Endothelial cell of umbilical vein (primary cell): Measurements from ENCODE around the gene ANO4. TPM values are rescaled to one million over a fixed set of nuclear protein-coding genes. Genes with fewer than 3 reads are reported as not detected.

Experiments used
- BruUV-seq: library from RNA; stranded (reverse); fragments of 400-500 nt; replicated peaks from 2 replicates; lab custom pipeline; 2021; lab: Mats Ljungman, UMichigan
- CTCF ChIA-PET: fragments of 300-600, 350-600 bp; sonication (Branson Sonifier 250); formaldehyde crosslinking; loops from one replicate; lab custom pipeline; 2021; ENCODE audit warnings: antibody characterized with exemption, inconsistent platforms; lab: Charles Lee
- POLR2A ChIA-PET: fragments of 300-600, 350-600 bp; sonication (Branson Sonifier 250); formaldehyde crosslinking; loops from one replicate; lab custom pipeline; 2021; ENCODE audit warnings: antibody characterized with exemption, inconsistent platforms; lab: Charles Lee
- DNase-seq: peaks from one replicate; pipeline ENCODE4 v3.0.0-alpha.2; 2011; ENCODE audit warnings: low read depth, low spot score
- FAIRE-seq: peaks from 2 replicates; lab custom pipeline; 2011; peaks lifted over from hg19 to GRCh38; lab: Jason Lieb, UNC
- H2AFZ ChIP-seq: 2 replicates; pipeline ENCODE4 v1.6.0; 2012; ENCODE audit warnings: low read depth, low read length, control low read depth, inconsistent platforms
- H3K27ac ChIP-seq: 2 replicates; pipeline ENCODE4 v1.5.1; 2011; ENCODE audit warnings: low read depth, mild to moderate bottlenecking, control low read depth, low read length, moderate library complexity; ENCODE audit not compliant: insufficient read depth
- H3K27me3 ChIP-seq, 2 experiments: 2 replicates each; pipeline versions ENCODE4 v1.6.0 to v1.6.1; 2011; ENCODE audit warnings: low read length in 2 of 2, mixed read lengths in 1 of 2; ENCODE audit not compliant: control insufficient read depth in 2 of 2, insufficient read depth in 2 of 2
- H3K36me3 ChIP-seq, 2 experiments: 2 replicates in 1 of 2; 3 replicates in 1 of 2; pipeline ENCODE4 v1.5.1; 2011; ENCODE audit warnings: low read length in 2 of 2, mild to moderate bottlenecking in 1 of 2, moderate library complexity in 1 of 2; ENCODE audit not compliant: control insufficient read depth in 2 of 2, insufficient read depth in 2 of 2; ENCODE audit errors: extremely low read depth in 1 of 2
- H3K4me1 ChIP-seq: 3 replicates; pipeline ENCODE4 v1.5.1; 2011; ENCODE audit warnings: mild to moderate bottlenecking, low read length; ENCODE audit not compliant: control insufficient read depth, insufficient read depth; ENCODE audit errors: extremely low read depth
- H3K4me2 ChIP-seq: 2 replicates; pipeline ENCODE4 v1.6.1; 2011; ENCODE audit warnings: low read length, control low read depth, mixed read lengths; ENCODE audit not compliant: insufficient read depth
- H3K4me3 ChIP-seq, 3 experiments: fragments of 200-600 bp in 1 of 3; sonication (generic), shearing (Covaris generic) in 1 of 3; replicated peaks in 1 of 3; 2 replicates each; pipeline ENCODE4 v1.5.1; 2011 to 2016; ENCODE audit warnings: control low read depth in 3 of 3, low read length in 3 of 3, mild to moderate bottlenecking in 2 of 3, inconsistent platforms in 1 of 3, low read depth in 1 of 3, moderate library complexity in 1 of 3; ENCODE audit not compliant: insufficient read depth in 1 of 3
- H3K79me2 ChIP-seq: 2 replicates; pipeline ENCODE4 v1.6.0; 2012; ENCODE audit warnings: low read length, inconsistent platforms; ENCODE audit not compliant: control insufficient read depth, insufficient read depth
- H3K9ac ChIP-seq: replicated peaks from 2 replicates; pipeline ENCODE3; 2011; ENCODE audit warnings: low read length, control low read depth; ENCODE audit not compliant: insufficient read depth; ENCODE audit errors: extremely low read depth
- H3K9me1 ChIP-seq: replicated peaks from 3 replicates; pipeline ENCODE4 v1.6.0; 2011; ENCODE audit warnings: mild to moderate bottlenecking, low read length; ENCODE audit not compliant: control insufficient read depth, insufficient read depth; ENCODE audit errors: extremely low read depth
- H3K9me3 ChIP-seq: replicated peaks from 2 replicates; pipeline ENCODE4 v1.5.1; 2012; ENCODE audit warnings: low read length, inconsistent platforms; ENCODE audit not compliant: control insufficient read depth, insufficient read depth
- H4K20me1 ChIP-seq: replicated peaks from 2 replicates; pipeline ENCODE3; 2011; ENCODE audit warnings: mild to moderate bottlenecking, low read length; ENCODE audit not compliant: control insufficient read depth, insufficient read depth; ENCODE audit errors: extremely low read depth
- CTCF ChIP-seq, 2 donors: IDR thresholded peaks; 1 replicate in 1 of 2; 2 replicates in 1 of 2; pipeline ENCODE4 v1.5.1; 2011; ENCODE audit warnings: low read length in 2 of 2, mild to moderate bottlenecking in 2 of 2, moderate library complexity in 2 of 2, control low read depth in 1 of 2, inconsistent platforms in 1 of 2, low read depth in 1 of 2; ENCODE audit not compliant: insufficient read depth in 1 of 2; ENCODE audit errors: extremely low read depth in 1 of 2
- EZH2 ChIP-seq: IDR thresholded peaks from 2 replicates; pipeline ENCODE4 v1.6.1; 2012; ENCODE audit warnings: borderline replicate concordance, low read depth, mild to moderate bottlenecking, moderate library complexity, low read length, inconsistent platforms; ENCODE audit not compliant: severe bottlenecking
- FOS ChIP-seq: IDR thresholded peaks from 2 replicates; pipeline ENCODE4 v1.6.1; 2011; ENCODE audit warnings: mild to moderate bottlenecking, low read length, moderate library complexity, borderline replicate concordance; ENCODE audit not compliant: insufficient read depth
- GATA2 ChIP-seq: IDR thresholded peaks from 2 replicates; pipeline ENCODE4 v1.7.0; 2011; ENCODE audit warnings: low read depth, mild to moderate bottlenecking, moderate library complexity, mixed read lengths, low read length; ENCODE audit not compliant: insufficient read length, insufficient read depth
- JUN ChIP-seq: IDR thresholded peaks from 2 replicates; pipeline ENCODE4 v1.6.1; 2011; ENCODE audit warnings: borderline replicate concordance, low read depth; ENCODE audit not compliant: insufficient read length, insufficient read depth
- MAX ChIP-seq: IDR thresholded peaks from 2 replicates; pipeline ENCODE4 v1.6.1; 2011; ENCODE audit not compliant: insufficient read depth, insufficient read length
- MYC ChIP-seq: IDR thresholded peaks from one replicate; pipeline ENCODE4 v1.6.1; 2011; ENCODE audit warnings: mild to moderate bottlenecking, low read depth, low read length
- POLR2A ChIP-seq: IDR thresholded peaks from 2 replicates; pipeline ENCODE4 v1.6.1; 2012; ENCODE audit warnings: low read depth, mild to moderate bottlenecking, control low read depth, low read length
- POLR2AphosphoS5 ChIP-seq: IDR thresholded peaks from 2 replicates; pipeline ENCODE4 v1.6.1; 2012; ENCODE audit warnings: low read depth, mild to moderate bottlenecking, control low read depth, low read length, moderate library complexity; ENCODE audit not compliant: insufficient read depth
- dilution Hi-C: fragments of 300-500 bp; cut with MboI; formaldehyde crosslinking; loops from one replicate; pipeline ENCODE4 v1.15.0; 2019; ENCODE audit warnings: low sequenced_read_pairs; ENCODE audit not compliant: extremely low pct_ligation_motif_present
- intact Hi-C: fragments of 100-400 bp; cut with micrococcal nuclease; formaldehyde crosslinking; loops from one replicate; pipeline ENCODE4 v1.10.0; 2022
- polyA plus RNA-seq, 4 experiments: library from polyadenylated mRNA; depleted of rRNA in 3 of 4; stranded (reverse) in 3 of 4; unstranded in 1 of 4; fragments of >200 nt; gene quantifications; 2 replicates each; pipeline versions ENCODE4 v1.2.1 to v1.2.3, GENCODE V29; 2011 to 2012; ENCODE audit warnings: missing spikeins in 1 of 4
- total RNA-seq: library from RNA; stranded (reverse); gene quantifications from 2 replicates; pipeline ENCODE4 v1.2.3, GENCODE V29; 2021

The ANO4 gene
- total and polyA plus RNA-seq, 2 donors (not counting 3 experiments of a cell fraction or from before 2014, with no cell fraction given): 0.25 TPM; not detected in 1

- no peak for TF ChIP-seq JUN
- no peak for TF ChIP-seq MAX
- no peak for TF ChIP-seq CTCF (IDR thresholded peaks at IDR 0.05; ENCODE audit: extremely low read depth in 1 of 2, insufficient read depth in 1 of 2, low read depth in 1 of 2, low read length in 2 of 2)
- TF ChIP-seq EZH2: no peak
- TF ChIP-seq POLR2A: no peak
- no peak for TF ChIP-seq GATA2
- no peak for TF ChIP-seq POLR2AphosphoS5
- TF ChIP-seq MYC: no peak
- TF ChIP-seq FOS: no peak
- H3K4me3 ChIP-seq: no peak overlapping the region
- POLR2A ChIA-PET: no interaction called here
- H3K9me1 ChIP-seq: no peaks in the 10 kb centered on the region
- FAIRE-seq: no peak
- H3K9ac ChIP-seq: no peak overlapping the region
- intact Hi-C loops: no loop called here
- no peak overlapping the region for H2AFZ ChIP-seq
- CTCF ChIA-PET: interaction anchor here (0.7 kb wide), 1 partner anchor 190 kb away, joined by 3 read pairs; no protein-coding TSS in a partner anchor
- H3K27ac ChIP-seq: no peak overlapping the region
- dilution Hi-C loops: no loop called here
- H3K79me2 ChIP-seq: no peaks in the 10 kb centered on the region
- peaks cover 2% of the 10 kb centered on the region for H3K9me3 ChIP-seq
- H3K36me3 ChIP-seq: no peaks in the 10 kb centered on the region
- no peaks in the 10 kb centered on the region for H3K27me3 ChIP-seq
- no peak overlapping the region for H3K4me2 ChIP-seq
- no peaks in the 10 kb centered on the region for H3K4me1 ChIP-seq
- BruUV-seq: no TSS peak
- no peak for DNase-seq
- H4K20me1 ChIP-seq: no peaks in the 10 kb centered on the region
These were observed 182.2 kb downstream of the ANO4 start for GRCh38 chr12:100976735-100977134.
